Endodermal cell (in vitro differentiated cells): ENCODE data around the gene ADAMTS15. TPM values are rescaled to one million over a fixed set of nuclear protein-coding genes. Genes with fewer than 3 reads are reported as not detected.

Experiments
- DNase-seq: peaks from one replicate; pipeline ENCODE4 v3.0.0-alpha.2; 2017
- H3K27ac ChIP-seq: 2 replicates; pipeline ENCODE4 v1.5.1; 2013; ENCODE audit warnings: mild to moderate bottlenecking, low read depth, low read length, moderate library complexity
- H3K27me3 ChIP-seq: 2 replicates; pipeline ENCODE4 v1.6.1; 2013; ENCODE audit warnings: mild to moderate bottlenecking, low read length, moderate library complexity; ENCODE audit not compliant: insufficient read depth, control insufficient read depth, poor library complexity, severe bottlenecking
- H3K36me3 ChIP-seq: 2 replicates; pipeline ENCODE4 v1.7.0; 2013; ENCODE audit warnings: mild to moderate bottlenecking, low read length, moderate library complexity; ENCODE audit not compliant: control insufficient read depth, insufficient read depth
- H3K4me1 ChIP-seq: one replicate; pipeline ENCODE4 v1.7.0; 2013; ENCODE audit warnings: low read length; ENCODE audit not compliant: control insufficient read depth, insufficient read depth
- H3K4me3 ChIP-seq: 2 replicates; pipeline ENCODE4 v1.5.1; 2013; ENCODE audit warnings: mild to moderate bottlenecking, low read length, moderate library complexity
- H3K9ac ChIP-seq: 2 replicates; pipeline ENCODE4 v1.6.1; 2013; ENCODE audit warnings: mild to moderate bottlenecking, low read length, moderate library complexity; ENCODE audit not compliant: poor library complexity, severe bottlenecking; ENCODE audit errors: extremely low read depth
- H3K9me3 ChIP-seq: 2 replicates; pipeline ENCODE4 v1.6.1; 2013; ENCODE audit warnings: mild to moderate bottlenecking, low read length, moderate library complexity; ENCODE audit not compliant: control insufficient read depth
- H3K27ac Mint-ChIP-seq: 2 replicates; pipeline ENCODE4 v1.8.0; 2020; ENCODE audit warnings: mixed read lengths
- H3K27me3 Mint-ChIP-seq: 2 replicates; pipeline ENCODE4 v1.8.0; 2021; ENCODE audit warnings: mild to moderate bottlenecking, mixed read lengths; ENCODE audit not compliant: insufficient read depth
- H3K36me3 Mint-ChIP-seq: 2 replicates; pipeline ENCODE4 v1.8.0; 2020; ENCODE audit warnings: low read depth, mixed read lengths
- H3K4me1 Mint-ChIP-seq: 2 replicates; pipeline ENCODE4 v1.8.0; 2020; ENCODE audit warnings: mixed read lengths
- H3K4me3 Mint-ChIP-seq: 2 replicates; pipeline ENCODE4 v1.8.0; 2020; ENCODE audit warnings: mild to moderate bottlenecking, moderate library complexity, mixed read lengths
- H3K9me3 Mint-ChIP-seq: 2 replicates; pipeline ENCODE4 v1.8.0; 2020; ENCODE audit warnings: mild to moderate bottlenecking, mixed read lengths
- WGBS, 2 experiments: methylation state at CpG; one replicate each; pipeline versions ENCODE4 v1.1.5 to v1.1.7; 2013; ENCODE audit warnings: missing lambda C conversion rate in 2 of 2, mixed read lengths in 1 of 2; ENCODE audit not compliant: insufficient coverage in 1 of 2, insufficient read length in 1 of 2; 5-methylcytosine and 5-hydroxymethylcytosine counted together
- total RNA-seq, 2 donors: library from RNA; stranded (reverse); fragmentation: NEBNext Ultra II Directional in 1 of 2; extraction: Animal tissue kit (Norgen Biotek cat#: 25700) in 1 of 2; gene quantifications; 2 replicates in 1 of 2; 3 replicates in 1 of 2; pipeline ENCODE4 v1.2.1, GENCODE V29; 2021
- TF ChIP-seq, protein P1 (sequence below): fragments of 200-600 bp; sonication (generic); conservative IDR thresholded peaks from 2 replicates; pipeline ENCODE4 v1.5.0; 2021; ENCODE audit warnings: antibody characterized with exemption, mild to moderate bottlenecking

ADAMTS15 gene
- total RNA-seq, 2 donors from 2014 or later = 0.27 to 1.0 TPM

DNA sequence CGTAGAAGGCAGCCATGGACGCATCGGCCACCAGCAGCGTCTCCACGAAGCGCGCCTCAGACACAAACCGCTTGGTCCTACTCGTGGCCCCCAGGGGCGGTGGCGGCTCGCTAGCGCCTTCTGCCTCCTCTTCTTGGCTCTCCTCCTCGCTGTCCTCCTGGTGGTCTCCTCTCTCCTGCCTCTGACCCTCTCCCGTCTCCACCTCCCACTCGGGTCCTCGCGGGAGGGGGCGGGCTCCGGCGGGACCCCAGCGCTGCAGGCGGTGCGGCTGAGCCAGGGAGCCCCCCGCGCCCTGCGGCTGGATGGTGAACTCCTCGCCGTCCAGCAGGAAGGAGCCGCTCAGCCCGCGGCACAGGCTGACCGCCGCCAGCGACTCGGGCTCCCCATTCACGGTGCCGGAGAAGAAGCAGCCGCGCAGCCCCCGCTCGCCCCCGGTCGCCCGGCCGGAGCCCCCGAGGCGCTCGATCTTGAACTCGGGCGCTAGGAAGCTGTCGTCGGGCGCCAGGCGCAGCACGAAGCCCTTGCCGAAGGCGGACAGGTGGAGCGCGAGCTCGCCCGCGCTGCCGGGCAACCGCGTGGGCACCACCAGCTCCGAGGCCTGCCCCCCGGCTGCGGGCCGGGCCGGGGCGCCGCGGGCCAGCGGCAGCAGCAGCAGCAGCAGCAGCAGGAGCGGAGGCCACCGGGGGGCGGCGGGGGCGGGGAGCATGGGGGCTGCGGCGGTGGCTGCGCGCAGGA is 20.7 kb upstream of the ADAMTS15 start:
- peaks cover 51% of the 10 kb centered on the region for H3K27me3 Mint-ChIP-seq
- H3K9me3 Mint-ChIP-seq = no peaks in the 10 kb centered on the region
- H3K4me1 Mint-ChIP-seq = peaks cover 44% of the 10 kb centered on the region
- Histone ChIP-seq H3K36me3 (no peaks in the 10 kb centered on the region), H3K9ac (no peak overlapping the region), H3K9me3 (no peaks in the 10 kb centered on the region), H3K27ac (no peak overlapping the region), H3K4me1 (peaks cover 17% of the 10 kb centered on the region), H3K4me3 (peak overlapping the region; percentile 60), H3K27me3 (peaks cover 47% of the 10 kb centered on the region)
- TF ChIP-seq, protein P1, sequence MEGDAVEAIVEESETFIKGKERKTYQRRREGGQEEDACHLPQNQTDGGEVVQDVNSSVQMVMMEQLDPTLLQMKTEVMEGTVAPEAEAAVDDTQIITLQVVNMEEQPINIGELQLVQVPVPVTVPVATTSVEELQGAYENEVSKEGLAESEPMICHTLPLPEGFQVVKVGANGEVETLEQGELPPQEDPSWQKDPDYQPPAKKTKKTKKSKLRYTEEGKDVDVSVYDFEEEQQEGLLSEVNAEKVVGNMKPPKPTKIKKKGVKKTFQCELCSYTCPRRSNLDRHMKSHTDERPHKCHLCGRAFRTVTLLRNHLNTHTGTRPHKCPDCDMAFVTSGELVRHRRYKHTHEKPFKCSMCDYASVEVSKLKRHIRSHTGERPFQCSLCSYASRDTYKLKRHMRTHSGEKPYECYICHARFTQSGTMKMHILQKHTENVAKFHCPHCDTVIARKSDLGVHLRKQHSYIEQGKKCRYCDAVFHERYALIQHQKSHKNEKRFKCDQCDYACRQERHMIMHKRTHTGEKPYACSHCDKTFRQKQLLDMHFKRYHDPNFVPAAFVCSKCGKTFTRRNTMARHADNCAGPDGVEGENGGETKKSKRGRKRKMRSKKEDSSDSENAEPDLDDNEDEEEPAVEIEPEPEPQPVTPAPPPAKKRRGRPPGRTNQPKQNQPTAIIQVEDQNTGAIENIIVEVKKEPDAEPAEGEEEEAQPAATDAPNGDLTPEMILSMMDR = peak; percentile 72
- 0 to 2% methylated on average over 23 to 84 of the region's 84 CpGs for WGBS, 2 experiments
- H3K36me3 Mint-ChIP-seq = no peaks in the 10 kb centered on the region
- peak; percentile 88 for DNase-seq
- peak overlapping the region; percentile 49 for H3K4me3 Mint-ChIP-seq
- H3K27ac Mint-ChIP-seq = no peak overlapping the region

GRCh38 chr11:130428316-130429119 is 19.9 kb upstream of the ADAMTS15 start, which contains the start of gene ADAMTS8:
TSS of gene ADAMTS8 (minus strand) at chr11:130428609. CDS start at chr11:130428286, 323 bp downstream.
- Histone ChIP-seq H3K27ac (no peak within 1 kb of the TSS), H3K9me3 (no peaks in the 10 kb centered on the region), H3K27me3 (peaks cover 47% of the 10 kb centered on the region), H3K9ac (no peak within 1 kb of the TSS), H3K4me3 (peak within 1 kb of the TSS; percentile 63), H3K4me1 (peaks cover 13% of the 10 kb centered on the region), H3K36me3 (no peaks in the 10 kb centered on the region)
- no peaks in the 10 kb centered on the region for H3K36me3 Mint-ChIP-seq
- TF ChIP-seq, protein P1 = no peak
- H3K9me3 Mint-ChIP-seq = no peaks in the 10 kb centered on the region
- no peak for DNase-seq
- H3K4me1 Mint-ChIP-seq = peaks cover 38% of the 10 kb centered on the region
- H3K27ac Mint-ChIP-seq = no peak within 1 kb of the TSS
- peaks cover 51% of the 10 kb centered on the region for H3K27me3 Mint-ChIP-seq
- 6 to 11% methylated on average over 11 to 61 of the region's 64 CpGs for WGBS, 2 experiments
- H3K4me3 Mint-ChIP-seq = peak within 1 kb of the TSS; percentile 69

DNA sequence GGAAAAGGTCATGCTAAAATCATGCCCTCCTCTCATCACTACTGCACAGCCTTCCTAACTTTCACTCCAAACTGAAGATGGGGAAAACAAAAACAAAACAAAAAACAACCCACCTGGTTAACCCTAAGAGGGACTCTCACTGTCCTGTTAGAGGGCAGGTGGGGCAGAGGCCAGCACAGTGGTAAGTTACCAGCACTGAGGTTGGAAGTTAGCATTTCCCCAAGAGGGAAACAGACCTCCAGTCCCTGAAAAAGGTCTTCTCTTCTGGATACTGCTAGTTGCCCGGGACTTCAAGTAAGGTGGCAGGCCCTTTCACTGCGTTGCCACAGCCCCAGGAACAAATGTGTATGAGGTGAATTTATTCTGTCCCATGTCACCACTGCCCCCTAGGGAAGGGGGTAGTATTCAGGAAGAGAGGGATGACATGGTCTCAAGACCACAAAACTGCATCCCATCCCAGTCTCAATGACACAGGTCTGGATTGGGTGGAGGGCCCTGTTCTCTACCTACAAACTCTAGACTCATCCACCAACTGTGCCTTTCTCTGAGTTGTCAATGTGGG is 19.2 kb upstream of the ADAMTS15 start:
- Histone ChIP-seq H3K4me3 (no peak overlapping the region), H3K9ac (no peak overlapping the region), H3K27me3 (peaks cover 47% of the 10 kb centered on the region), H3K36me3 (no peaks in the 10 kb centered on the region), H3K4me1 (peaks cover 7% of the 10 kb centered on the region), H3K9me3 (no peaks in the 10 kb centered on the region), H3K27ac (no peak overlapping the region)
- H3K27me3 Mint-ChIP-seq = peaks cover 51% of the 10 kb centered on the region
- TF ChIP-seq, protein P1 = peak; percentile 41
- H3K4me3 Mint-ChIP-seq = peak overlapping the region; percentile 69
- no peaks in the 10 kb centered on the region for H3K9me3 Mint-ChIP-seq
- H3K4me1 Mint-ChIP-seq = peaks cover 31% of the 10 kb centered on the region
- DNase-seq = no peak
- H3K36me3 Mint-ChIP-seq = no peaks in the 10 kb centered on the region
- H3K27ac Mint-ChIP-seq = no peak overlapping the region
- WGBS, 2 experiments = 49% methylated on average over 2 of the region's 2 CpGs; no CpG with 5 or more reads in 1 of the 2 experiments
